GM23338 (cell line): Measurements from ENCODE around the gene CASP8. TPM values are rescaled to one million over a fixed set of nuclear protein-coding genes. Genes with fewer than 3 reads are reported as not detected.

Source experiments
- ATAC-seq: fragments of 200-7000 bp; cut with Tn5 transposase; 3 replicates; pipeline ENCODE4 v1.9.1; 2020
- DNase-seq: peaks from one replicate; pipeline ENCODE4 v3.0.0-alpha.2; 2015; ENCODE audit warnings: low spot score
- H2AFZ ChIP-seq: fragments of 200-600 bp; sonication (generic); 2 replicates; pipeline ENCODE4 v1.8.0; 2016; ENCODE audit warnings: antibody characterized with exemption, mild to moderate bottlenecking, moderate library complexity
- H3F3A ChIP-seq: fragments of 200-600 bp; sonication (generic); replicated peaks from 2 replicates; pipeline ENCODE4 v1.8.0; 2017; ENCODE audit warnings: antibody characterized with exemption, mixed run types, low read depth
- H3K27ac ChIP-seq: fragments of 200-600 bp; sonication (generic); 2 replicates; pipeline ENCODE4 v1.6.1; 2016; ENCODE audit warnings: low read depth
- H3K27me3 ChIP-seq: fragments of 200-600 bp; sonication (generic); 2 replicates; pipeline ENCODE4 v1.8.0; 2016; ENCODE audit warnings: mild to moderate bottlenecking, mixed run types, moderate library complexity; ENCODE audit not compliant: insufficient read depth
- H3K36me3 ChIP-seq: fragments of 200-600 bp; sonication (generic); 2 replicates; pipeline ENCODE4 v1.8.0; 2016; ENCODE audit warnings: mild to moderate bottlenecking; ENCODE audit not compliant: insufficient read depth
- H3K4me1 ChIP-seq: fragments of 200-600 bp; sonication (generic); 2 replicates; pipeline ENCODE4 v1.8.0; 2016; ENCODE audit warnings: mild to moderate bottlenecking, moderate library complexity; ENCODE audit not compliant: insufficient read depth
- H3K4me2 ChIP-seq: fragments of 200-600 bp; sonication (generic); 2 replicates; pipeline ENCODE4 v1.7.1; 2017; ENCODE audit warnings: mixed run types
- H3K4me3 ChIP-seq: fragments of 200-600 bp; sonication (generic); 2 replicates; pipeline ENCODE4 v1.6.1; 2016; ENCODE audit warnings: mixed run types
- H3K79me2 ChIP-seq: fragments of 200-600 bp; sonication (generic); replicated peaks from 2 replicates; pipeline ENCODE4 v1.8.0; 2017; ENCODE audit warnings: mild to moderate bottlenecking; ENCODE audit not compliant: insufficient read depth
- H3K9me2 ChIP-seq: fragments of 200-600 bp; sonication (generic); 2 replicates; pipeline ENCODE4 v1.8.0; 2017; ENCODE audit not compliant: insufficient read depth
- H4K20me1 ChIP-seq: fragments of 200-600 bp; sonication (generic); replicated peaks from 2 replicates; pipeline ENCODE4 v1.8.0; 2017; ENCODE audit warnings: mild to moderate bottlenecking; ENCODE audit not compliant: insufficient read depth
- H3K27ac Mint-ChIP-seq: 2 replicates; pipeline ENCODE4 v1.8.0; 2020; ENCODE audit warnings: inconsistent platforms, mild to moderate bottlenecking, moderate library complexity, mixed read lengths
- H3K27me3 Mint-ChIP-seq: 3 replicates; pipeline ENCODE4 v1.8.0; 2022; ENCODE audit warnings: low read depth, mild to moderate bottlenecking, moderate library complexity, mixed read lengths, inconsistent platforms; ENCODE audit not compliant: insufficient read depth, poor library complexity
- H3K36me3 Mint-ChIP-seq: 3 replicates; pipeline ENCODE4 v1.8.0; 2021; ENCODE audit warnings: low read depth, mild to moderate bottlenecking, inconsistent platforms, moderate library complexity, mixed read lengths
- H3K4me1 Mint-ChIP-seq: 3 replicates; pipeline ENCODE4 v1.8.0; 2020; ENCODE audit warnings: mild to moderate bottlenecking, inconsistent platforms, mixed read lengths
- H3K4me3 Mint-ChIP-seq: 3 replicates; pipeline ENCODE4 v1.8.0; 2021; ENCODE audit warnings: moderate library complexity, mild to moderate bottlenecking, inconsistent platforms, mixed read lengths
- H3K9me3 Mint-ChIP-seq: 3 replicates; pipeline ENCODE4 v1.8.0; 2020; ENCODE audit warnings: moderate library complexity, mild to moderate bottlenecking, inconsistent platforms, mixed read lengths
- CREB1 ChIP-seq: fragments of 250-450 bp; sonication (Bioruptor Pico); IDR thresholded peaks from 2 replicates; pipeline ENCODE4 v1.5.0; 2020; ENCODE audit warnings: low read depth, mild to moderate bottlenecking, moderate library complexity
- EZH2 ChIP-seq: fragments of 200-600 bp; sonication (generic); IDR thresholded peaks from one replicate; pipeline ENCODE4 v1.8.0; 2017; ENCODE audit warnings: antibody characterized with exemption, mild to moderate bottlenecking, low read depth; ENCODE audit not compliant: unreplicated experiment
- EZH2phosphoT487 ChIP-seq: fragments of 200-600 bp; sonication (generic); IDR thresholded peaks from one replicate; pipeline ENCODE4 v1.8.1; 2018; ENCODE audit warnings: antibody characterized with exemption; ENCODE audit not compliant: unreplicated experiment
- JUNB ChIP-seq: IDR thresholded peaks from one replicate; pipeline ENCODE4 v1.6.1; 2016; ENCODE audit warnings: antibody characterized with exemption; ENCODE audit not compliant: unreplicated experiment
- NANOG ChIP-seq: IDR thresholded peaks from 2 replicates; pipeline ENCODE4 v1.6.1; 2016; ENCODE audit warnings: antibody characterized with exemption, borderline replicate concordance
- POLR2AphosphoS5 ChIP-seq: IDR thresholded peaks from 2 replicates; pipeline ENCODE4 v1.6.1; 2016; ENCODE audit warnings: antibody characterized with exemption, low read depth
- STAT1 ChIP-seq: IDR thresholded peaks from one replicate; pipeline ENCODE4 v1.6.1; 2016; ENCODE audit warnings: antibody characterized with exemption; ENCODE audit not compliant: unreplicated experiment
- ZNF114 ChIP-seq: fragments of 250-450 bp; sonication (Bioruptor Pico); IDR thresholded peaks from 2 replicates; pipeline ENCODE4 v1.5.0; 2020; ENCODE audit warnings: mild to moderate bottlenecking, moderate library complexity
- ZNF331 ChIP-seq: fragments of 250-450 bp; sonication (Bioruptor Pico); IDR thresholded peaks from 2 replicates; pipeline ENCODE4 v1.5.0; 2020; ENCODE audit warnings: low read depth, mild to moderate bottlenecking, moderate library complexity
- polyA plus RNA-seq: library from polyadenylated mRNA; unstranded; fragments of >200 nt; fragmentation: Nextera tagmentation; extraction: Ambion mirVana; gene quantifications from 2 replicates; pipeline ENCODE4 v1.2.1, GENCODE V29; 2016
- total RNA-seq: library from RNA; depleted of rRNA; stranded (reverse); fragments of >200 nt; shearing (Covaris generic); gene quantifications from 2 replicates; pipeline ENCODE4 v1.2.3, GENCODE V29; 2014
- TF ChIP-seq, protein P1 (sequence below): IDR thresholded peaks from one replicate; pipeline ENCODE4 v1.6.1; 2018; ENCODE audit warnings: antibody characterized with exemption; ENCODE audit not compliant: unreplicated experiment
- TF ChIP-seq, protein P2 (sequence below): IDR thresholded peaks from 2 replicates; pipeline ENCODE4 v1.6.1; 2016; ENCODE audit warnings: antibody characterized with exemption
- TF ChIP-seq, protein P3 (sequence below), 2 experiments: fragments of 200-600 bp in 1 of 2; sonication (generic) in 1 of 2; conservative IDR thresholded peaks; 2 replicates each; pipeline versions ENCODE4 v1.5.1 to v1.6.1; 2016 to 2017; ENCODE audit warnings: antibody characterized with exemption in 2 of 2, low read depth in 2 of 2, mild to moderate bottlenecking in 2 of 2, moderate library complexity in 1 of 2
- TF ChIP-seq, protein P4 (sequence below): fragments of 250-450 bp; sonication (Bioruptor Pico); IDR thresholded peaks from 2 replicates; pipeline ENCODE4 v1.5.0; 2020; ENCODE audit warnings: mild to moderate bottlenecking, moderate library complexity

CASP8 gene
- total and polyA plus RNA-seq, 2 experiments from 2014 or later, result 2.3 to 3.6 TPM

DNA sequence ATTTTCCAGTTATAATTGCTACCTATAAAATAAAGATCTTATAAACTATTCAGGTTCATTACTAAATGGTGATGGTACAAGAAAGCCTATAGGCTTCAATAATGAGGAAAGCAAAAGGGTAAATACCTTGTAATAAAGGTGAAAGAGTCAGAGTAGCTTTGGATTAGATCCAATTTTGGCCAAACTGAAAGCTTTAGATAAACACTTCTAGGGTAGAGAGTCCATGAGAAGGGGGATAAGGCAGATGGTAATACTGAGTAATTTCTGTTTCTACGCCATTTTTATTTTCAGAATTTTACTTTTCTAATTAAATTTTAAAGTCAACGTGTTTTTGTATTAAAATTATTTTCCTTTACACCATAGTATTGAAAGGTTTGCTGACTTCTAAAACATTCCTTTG, 9.4 kb downstream of the CASP8 start:
- Histone ChIP-seq H3K4me2 (no peak overlapping the region), H3K36me3 (no peaks in the 10 kb centered on the region), H3K79me2 (no peaks in the 10 kb centered on the region), H3F3A (no peaks in the 10 kb centered on the region), H3K4me3 (no peak overlapping the region), H3K27me3 (no peaks in the 10 kb centered on the region), H3K9me2 (no peaks in the 10 kb centered on the region), H2AFZ (no peak overlapping the region), H3K4me1 (no peaks in the 10 kb centered on the region), H4K20me1 (no peaks in the 10 kb centered on the region), H3K27ac (no peak overlapping the region)
- no peak overlapping the region for H3K4me3 Mint-ChIP-seq
- DNase-seq (no peak), ATAC-seq (no peak)
- no peak overlapping the region for H3K27ac Mint-ChIP-seq
- H3K4me1 Mint-ChIP-seq, result no peaks in the 10 kb centered on the region
- peaks cover 4% of the 10 kb centered on the region for H3K27me3 Mint-ChIP-seq
- no peaks in the 10 kb centered on the region; the same call in 2 of the 3 replicates for H3K9me3 Mint-ChIP-seq
- H3K36me3 Mint-ChIP-seq, result no peaks in the 10 kb centered on the region
- TF ChIP-seq POLR2AphosphoS5 (no peak), CREB1 (no peak), EZH2 (no peak), STAT1 (no peak), JUNB (no peak), EZH2phosphoT487 (no peak), ZNF114 (CRISPR knock-in tag) (no peak), ZNF331 (no peak), NANOG (no peak)
- TF ChIP-seq, protein P1, sequence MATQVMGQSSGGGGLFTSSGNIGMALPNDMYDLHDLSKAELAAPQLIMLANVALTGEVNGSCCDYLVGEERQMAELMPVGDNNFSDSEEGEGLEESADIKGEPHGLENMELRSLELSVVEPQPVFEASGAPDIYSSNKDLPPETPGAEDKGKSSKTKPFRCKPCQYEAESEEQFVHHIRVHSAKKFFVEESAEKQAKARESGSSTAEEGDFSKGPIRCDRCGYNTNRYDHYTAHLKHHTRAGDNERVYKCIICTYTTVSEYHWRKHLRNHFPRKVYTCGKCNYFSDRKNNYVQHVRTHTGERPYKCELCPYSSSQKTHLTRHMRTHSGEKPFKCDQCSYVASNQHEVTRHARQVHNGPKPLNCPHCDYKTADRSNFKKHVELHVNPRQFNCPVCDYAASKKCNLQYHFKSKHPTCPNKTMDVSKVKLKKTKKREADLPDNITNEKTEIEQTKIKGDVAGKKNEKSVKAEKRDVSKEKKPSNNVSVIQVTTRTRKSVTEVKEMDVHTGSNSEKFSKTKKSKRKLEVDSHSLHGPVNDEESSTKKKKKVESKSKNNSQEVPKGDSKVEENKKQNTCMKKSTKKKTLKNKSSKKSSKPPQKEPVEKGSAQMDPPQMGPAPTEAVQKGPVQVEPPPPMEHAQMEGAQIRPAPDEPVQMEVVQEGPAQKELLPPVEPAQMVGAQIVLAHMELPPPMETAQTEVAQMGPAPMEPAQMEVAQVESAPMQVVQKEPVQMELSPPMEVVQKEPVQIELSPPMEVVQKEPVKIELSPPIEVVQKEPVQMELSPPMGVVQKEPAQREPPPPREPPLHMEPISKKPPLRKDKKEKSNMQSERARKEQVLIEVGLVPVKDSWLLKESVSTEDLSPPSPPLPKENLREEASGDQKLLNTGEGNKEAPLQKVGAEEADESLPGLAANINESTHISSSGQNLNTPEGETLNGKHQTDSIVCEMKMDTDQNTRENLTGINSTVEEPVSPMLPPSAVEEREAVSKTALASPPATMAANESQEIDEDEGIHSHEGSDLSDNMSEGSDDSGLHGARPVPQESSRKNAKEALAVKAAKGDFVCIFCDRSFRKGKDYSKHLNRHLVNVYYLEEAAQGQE, result no peak
- TF ChIP-seq, protein P2, sequence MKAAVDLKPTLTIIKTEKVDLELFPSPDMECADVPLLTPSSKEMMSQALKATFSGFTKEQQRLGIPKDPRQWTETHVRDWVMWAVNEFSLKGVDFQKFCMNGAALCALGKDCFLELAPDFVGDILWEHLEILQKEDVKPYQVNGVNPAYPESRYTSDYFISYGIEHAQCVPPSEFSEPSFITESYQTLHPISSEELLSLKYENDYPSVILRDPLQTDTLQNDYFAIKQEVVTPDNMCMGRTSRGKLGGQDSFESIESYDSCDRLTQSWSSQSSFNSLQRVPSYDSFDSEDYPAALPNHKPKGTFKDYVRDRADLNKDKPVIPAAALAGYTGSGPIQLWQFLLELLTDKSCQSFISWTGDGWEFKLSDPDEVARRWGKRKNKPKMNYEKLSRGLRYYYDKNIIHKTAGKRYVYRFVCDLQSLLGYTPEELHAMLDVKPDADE, result no peak
- TF ChIP-seq, protein P3, sequence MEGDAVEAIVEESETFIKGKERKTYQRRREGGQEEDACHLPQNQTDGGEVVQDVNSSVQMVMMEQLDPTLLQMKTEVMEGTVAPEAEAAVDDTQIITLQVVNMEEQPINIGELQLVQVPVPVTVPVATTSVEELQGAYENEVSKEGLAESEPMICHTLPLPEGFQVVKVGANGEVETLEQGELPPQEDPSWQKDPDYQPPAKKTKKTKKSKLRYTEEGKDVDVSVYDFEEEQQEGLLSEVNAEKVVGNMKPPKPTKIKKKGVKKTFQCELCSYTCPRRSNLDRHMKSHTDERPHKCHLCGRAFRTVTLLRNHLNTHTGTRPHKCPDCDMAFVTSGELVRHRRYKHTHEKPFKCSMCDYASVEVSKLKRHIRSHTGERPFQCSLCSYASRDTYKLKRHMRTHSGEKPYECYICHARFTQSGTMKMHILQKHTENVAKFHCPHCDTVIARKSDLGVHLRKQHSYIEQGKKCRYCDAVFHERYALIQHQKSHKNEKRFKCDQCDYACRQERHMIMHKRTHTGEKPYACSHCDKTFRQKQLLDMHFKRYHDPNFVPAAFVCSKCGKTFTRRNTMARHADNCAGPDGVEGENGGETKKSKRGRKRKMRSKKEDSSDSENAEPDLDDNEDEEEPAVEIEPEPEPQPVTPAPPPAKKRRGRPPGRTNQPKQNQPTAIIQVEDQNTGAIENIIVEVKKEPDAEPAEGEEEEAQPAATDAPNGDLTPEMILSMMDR (conservative IDR thresholded peaks at IDR 0.05; ENCODE audit: low read depth in 2 of 2), result no peak
- TF ChIP-seq, protein P4, sequence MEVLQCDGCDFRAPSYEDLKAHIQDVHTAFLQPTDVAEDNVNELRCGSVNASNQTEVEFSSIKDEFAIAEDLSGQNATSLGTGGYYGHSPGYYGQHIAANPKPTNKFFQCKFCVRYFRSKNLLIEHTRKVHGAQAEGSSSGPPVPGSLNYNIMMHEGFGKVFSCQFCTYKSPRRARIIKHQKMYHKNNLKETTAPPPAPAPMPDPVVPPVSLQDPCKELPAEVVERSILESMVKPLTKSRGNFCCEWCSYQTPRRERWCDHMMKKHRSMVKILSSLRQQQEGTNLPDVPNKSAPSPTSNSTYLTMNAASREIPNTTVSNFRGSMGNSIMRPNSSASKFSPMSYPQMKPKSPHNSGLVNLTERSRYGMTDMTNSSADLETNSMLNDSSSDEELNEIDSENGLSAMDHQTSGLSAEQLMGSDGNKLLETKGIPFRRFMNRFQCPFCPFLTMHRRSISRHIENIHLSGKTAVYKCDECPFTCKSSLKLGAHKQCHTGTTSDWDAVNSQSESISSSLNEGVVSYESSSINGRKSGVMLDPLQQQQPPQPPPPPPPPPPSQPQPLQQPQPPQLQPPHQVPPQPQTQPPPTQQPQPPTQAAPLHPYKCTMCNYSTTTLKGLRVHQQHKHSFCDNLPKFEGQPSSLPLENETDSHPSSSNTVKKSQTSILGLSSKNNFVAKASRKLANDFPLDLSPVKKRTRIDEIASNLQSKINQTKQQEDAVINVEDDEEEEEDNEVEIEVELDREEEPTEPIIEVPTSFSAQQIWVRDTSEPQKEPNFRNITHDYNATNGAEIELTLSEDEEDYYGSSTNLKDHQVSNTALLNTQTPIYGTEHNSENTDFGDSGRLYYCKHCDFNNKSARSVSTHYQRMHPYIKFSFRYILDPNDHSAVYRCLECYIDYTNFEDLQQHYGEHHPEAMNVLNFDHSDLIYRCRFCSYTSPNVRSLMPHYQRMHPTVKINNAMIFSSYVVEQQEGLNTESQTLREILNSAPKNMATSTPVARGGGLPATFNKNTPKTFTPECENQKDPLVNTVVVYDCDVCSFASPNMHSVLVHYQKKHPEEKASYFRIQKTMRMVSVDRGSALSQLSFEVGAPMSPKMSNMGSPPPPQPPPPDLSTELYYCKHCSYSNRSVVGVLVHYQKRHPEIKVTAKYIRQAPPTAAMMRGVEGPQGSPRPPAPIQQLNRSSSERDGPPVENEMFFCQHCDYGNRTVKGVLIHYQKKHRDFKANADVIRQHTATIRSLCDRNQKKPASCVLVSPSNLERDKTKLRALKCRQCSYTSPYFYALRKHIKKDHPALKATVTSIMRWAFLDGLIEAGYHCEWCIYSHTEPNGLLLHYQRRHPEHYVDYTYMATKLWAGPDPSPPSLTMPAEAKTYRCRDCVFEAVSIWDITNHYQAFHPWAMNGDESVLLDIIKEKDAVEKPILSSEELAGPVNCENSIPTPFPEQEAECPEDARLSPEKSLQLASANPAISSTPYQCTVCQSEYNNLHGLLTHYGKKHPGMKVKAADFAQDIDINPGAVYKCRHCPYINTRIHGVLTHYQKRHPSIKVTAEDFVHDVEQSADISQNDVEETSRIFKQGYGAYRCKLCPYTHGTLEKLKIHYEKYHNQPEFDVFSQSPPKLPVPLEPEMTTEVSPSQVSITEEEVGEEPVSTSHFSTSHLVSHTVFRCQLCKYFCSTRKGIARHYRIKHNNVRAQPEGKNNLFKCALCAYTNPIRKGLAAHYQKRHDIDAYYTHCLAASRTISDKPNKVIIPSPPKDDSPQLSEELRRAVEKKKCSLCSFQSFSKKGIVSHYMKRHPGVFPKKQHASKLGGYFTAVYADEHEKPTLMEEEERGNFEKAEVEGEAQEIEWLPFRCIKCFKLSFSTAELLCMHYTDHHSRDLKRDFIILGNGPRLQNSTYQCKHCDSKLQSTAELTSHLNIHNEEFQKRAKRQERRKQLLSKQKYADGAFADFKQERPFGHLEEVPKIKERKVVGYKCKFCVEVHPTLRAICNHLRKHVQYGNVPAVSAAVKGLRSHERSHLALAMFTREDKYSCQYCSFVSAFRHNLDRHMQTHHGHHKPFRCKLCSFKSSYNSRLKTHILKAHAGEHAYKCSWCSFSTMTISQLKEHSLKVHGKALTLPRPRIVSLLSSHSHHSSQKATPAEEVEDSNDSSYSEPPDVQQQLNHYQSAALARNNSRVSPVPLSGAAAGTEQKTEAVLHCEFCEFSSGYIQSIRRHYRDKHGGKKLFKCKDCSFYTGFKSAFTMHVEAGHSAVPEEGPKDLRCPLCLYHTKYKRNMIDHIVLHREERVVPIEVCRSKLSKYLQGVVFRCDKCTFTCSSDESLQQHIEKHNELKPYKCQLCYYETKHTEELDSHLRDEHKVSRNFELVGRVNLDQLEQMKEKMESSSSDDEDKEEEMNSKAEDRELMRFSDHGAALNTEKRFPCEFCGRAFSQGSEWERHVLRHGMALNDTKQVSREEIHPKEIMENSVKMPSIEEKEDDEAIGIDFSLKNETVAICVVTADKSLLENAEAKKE (CRISPR knock-in tag), result no peak
